Heart left ventricle (tissue), 16 donors: ENCODE data around the gene ALG10. TPM values are rescaled to one million over a fixed set of nuclear protein-coding genes. Genes with fewer than 3 reads are reported as not detected.
A peak's percentile ranks its signal among the peaks of the same experiment; 100 is the strongest.
"Not testable (repeated sequence)": the region's sequence is repeated elsewhere in the genome, so short reads cannot be mapped to it uniquely, and the experiment has no call there.

Source experiments
- ATAC-seq, 4 donors: fragments of 200-7000 bp; cut with Tn5 transposase; one replicate each; pipeline ENCODE4 v1.9.1; 2020 to 2022; ENCODE audit warnings: moderate library complexity in 4 of 4, mild to moderate bottlenecking in 3 of 4, moderate number of reproducible peaks in 1 of 4
- DNase-seq, 5 donors: peaks; one replicate each; pipeline ENCODE4 v3.0.0-alpha.2; 2020
- H3K27ac ChIP-seq, 12 donors: fragments of 200-600 bp; sonication (generic) in 4 of 12; one replicate each; pipeline versions ENCODE4 v1.5.0 to v1.8.0; 2016 to 2022; ENCODE audit warnings: mild to moderate bottlenecking in 2 of 12
- H3K27me3 ChIP-seq, 9 donors: fragments of 200-600 bp; sonication (generic) in 2 of 9; one replicate each; pipeline versions ENCODE4 v1.5.1 to v1.8.0; 2016 to 2022; ENCODE audit warnings: mild to moderate bottlenecking in 3 of 9
- H3K36me3 ChIP-seq, 9 donors: fragments of 200-600 bp; sonication (generic) in 2 of 9; one replicate each; pipeline versions ENCODE4 v1.5.0 to v1.8.0; 2018 to 2022; ENCODE audit warnings: mild to moderate bottlenecking in 2 of 9
- H3K4me1 ChIP-seq, 12 donors: fragments of 200-600 bp; sonication (generic) in 4 of 12; one replicate each; pipeline versions ENCODE4 v1.5.0 to v1.8.0; 2016 to 2022; ENCODE audit warnings: mild to moderate bottlenecking in 3 of 12
- H3K4me3 ChIP-seq, 12 donors: fragments of 200-600 bp; sonication (generic) in 4 of 12; one replicate each; pipeline versions ENCODE4 v1.5.0 to v1.8.0; 2017 to 2022; ENCODE audit warnings: mild to moderate bottlenecking in 9 of 12, moderate library complexity in 4 of 12
- H3K9me3 ChIP-seq, 12 donors: fragments of 200-600 bp; sonication (generic) in 4 of 12; one replicate each; pipeline versions ENCODE4 v1.5.0 to v1.8.0; 2016 to 2022; ENCODE audit warnings: mild to moderate bottlenecking in 1 of 12
- POLR2A ChIP-seq, 2 donors: fragments of 450-650 bp; IDR thresholded peaks; one replicate each; pipeline ENCODE4 v1.6.1; 2017; ENCODE audit warnings: antibody characterized with exemption in 2 of 2, mild to moderate bottlenecking in 2 of 2, moderate library complexity in 2 of 2
- WGBS, 4 donors: extraction: QIAGEN DNeasy Blood & Tissue Kit in 2 of 4; methylation state at CpG; one replicate each; pipeline versions ENCODE4 v1.1.5 to v1.1.7; 2013 to 2018; 5-methylcytosine and 5-hydroxymethylcytosine counted together
- intact Hi-C, 10 donors: fragments of 100-400 bp; cut with DNase I; formaldehyde crosslinking; loops; one replicate each; pipeline versions ENCODE4 v1.11.1 to v1.14.2; 2022
- long read RNA-seq, 3 donors: library from polyadenylated mRNA; unstranded; transcript quantifications; one replicate each; pipeline ENCODE4 v2.0.0, GENCODE V29; 2020 to 2021
- polyA plus RNA-seq, 2 donors: library from polyadenylated mRNA; stranded (reverse); fragments of 200-250 nt; gene quantifications; one replicate each; pipeline ENCODE4 v1.2.3, GENCODE V29; 2013
- total RNA-seq, 9 donors: library from RNA; depleted of rRNA in 2 of 9; stranded (reverse); fragments of >200 nt in 2 of 9; fragmentation: NEBNext Ultra II Directional in 3 of 9; extraction: Animal tissue kit (Norgen Biotek cat#: 25700) in 3 of 9; gene quantifications; one replicate each; pipeline versions ENCODE4 v1.1.0 to v1.2.4, GENCODE V29; 2016 to 2023
- TF ChIP-seq, protein P1 (sequence below), 12 donors: fragments of 200-600 bp; sonication (generic) in 4 of 12; IDR thresholded peaks; one replicate each; pipeline versions ENCODE4 v1.5.0 to v1.8.0; 2018 to 2022; ENCODE audit warnings: antibody characterized with exemption in 12 of 12, mild to moderate bottlenecking in 5 of 12
- donor health status: ischemic (EF 13 %, LVEDD 7.1; RV severe dilation, severe dysfunction).
- donor health status: healthy with polysubstance abuse.
- donor health status: DM: no; HTN: yes; CAD: no.
- donor health status: DM: no; HTN: no; CAD: no.
- donor health status: ischemic (EF 25% LVEDD 6.9; RV normal size, moderate dysfunction).
- donor health status: ischemic (EF 25% LVEDD 5.7; RV mildly dilated, moderate dysfunction).
- donor health status: healthy.
- donor health status: DM: yes; HTN: yes; CAD: no.
- donor health status: ischemic (EF 35%, LVEDD 5.7; RV mildly dilated, moderate dysfunction).
- donor health status: nonischemic (EF 11% LVEDD 7.7; RV severe dilation, severe dysfunction).
- donor health status: DM: yes; HTN: yes; CAD: no.
- donor health status: PGD.
- donor health status: ischemic (EF 29% LVEDD 5.4; RV normal size, mild dysfunction).
- donor health status: nonischemic (EF 23%, LVEDD 6.1; RV moderate dilation, normal function).

ALG10 gene
- total RNA-seq: 1 to 10 TPM; 2.1 to 5.5 (median 3.6) TPM
- 1 to 10 TPM in 1 of 2 donors, under 1 TPM in 1; 0.72 to 3.8 TPM for polyA plus RNA-seq
- long read RNA-seq, donor 1: 0 reads
- long read RNA-seq, donor 2, partial matches to known transcripts: 0 of 2 reads
- long read RNA-seq, donor 2, other reads (novel, unspliced or antisense): 0 of 2 reads
- long read RNA-seq, donor 3, partial matches to known transcripts: 0 of 2 reads
- long read RNA-seq, donor 3, other reads (novel, unspliced or antisense): 0 of 2 reads

GRCh38 chr12:34022079-34022830 is at the start of gene ALG10:
Gene ALG10, plus strand, starts transcription at chr12:34022496. Its CDS starts 104 bp downstream, at chr12:34022600.
- Histone ChIP-seq H3K36me3 (peaks cover 0 to 26% (median 10%) of the 10 kb centered on the region in 9 donors), H3K27ac (peak within 1 kb of the TSS in 11 of 12 donors; percentile 66 to 89 (median 84)), H3K9me3 (no peaks in the 10 kb centered on the region), H3K4me3 (peak within 1 kb of the TSS; percentile 30 to 85 (median 70)), H3K4me1 (peaks cover 0 to 18% (median 10%) of the 10 kb centered on the region in 12 donors), H3K27me3 (no peaks in the 10 kb centered on the region)
- peak; percentile 99 to 100 (median 100) for ATAC-seq
- WGBS, 4 donors: 0 to 1% (median 0%) methylated on average over 32 to 44 of the region's 44 CpGs
- peak; percentile 97 to 98 (median 97) for DNase-seq
- TF ChIP-seq POLR2A (IDR thresholded peaks at IDR 0.05): peak in 1 of 2 donors; percentile 24
- TF ChIP-seq, protein P1, sequence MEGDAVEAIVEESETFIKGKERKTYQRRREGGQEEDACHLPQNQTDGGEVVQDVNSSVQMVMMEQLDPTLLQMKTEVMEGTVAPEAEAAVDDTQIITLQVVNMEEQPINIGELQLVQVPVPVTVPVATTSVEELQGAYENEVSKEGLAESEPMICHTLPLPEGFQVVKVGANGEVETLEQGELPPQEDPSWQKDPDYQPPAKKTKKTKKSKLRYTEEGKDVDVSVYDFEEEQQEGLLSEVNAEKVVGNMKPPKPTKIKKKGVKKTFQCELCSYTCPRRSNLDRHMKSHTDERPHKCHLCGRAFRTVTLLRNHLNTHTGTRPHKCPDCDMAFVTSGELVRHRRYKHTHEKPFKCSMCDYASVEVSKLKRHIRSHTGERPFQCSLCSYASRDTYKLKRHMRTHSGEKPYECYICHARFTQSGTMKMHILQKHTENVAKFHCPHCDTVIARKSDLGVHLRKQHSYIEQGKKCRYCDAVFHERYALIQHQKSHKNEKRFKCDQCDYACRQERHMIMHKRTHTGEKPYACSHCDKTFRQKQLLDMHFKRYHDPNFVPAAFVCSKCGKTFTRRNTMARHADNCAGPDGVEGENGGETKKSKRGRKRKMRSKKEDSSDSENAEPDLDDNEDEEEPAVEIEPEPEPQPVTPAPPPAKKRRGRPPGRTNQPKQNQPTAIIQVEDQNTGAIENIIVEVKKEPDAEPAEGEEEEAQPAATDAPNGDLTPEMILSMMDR (IDR thresholded peaks at IDR 0.05): peak; percentile 68 to 81 (median 75)
- intact Hi-C loops: loop anchor here in 8 of 10 donors (1.0 to 5.0 kb wide), 3 partner anchors 1265 to 1267 kb away; partner anchors contain the start of gene YARS2 (in 7 of the 8)

GRCh38 chr12:33972884-33973283 is 49.4 kb upstream of the ALG10 start:
- H3K4me3 ChIP-seq, H3K27ac ChIP-seq, intact Hi-C loops, H3K27me3 ChIP-seq, H3K9me3 ChIP-seq, H3K36me3 ChIP-seq, H3K4me1 ChIP-seq, DNase-seq, ATAC-seq: not testable (repeated sequence)
- WGBS, 4 donors: 78 to 82% (median 79%) methylated on average over 5 of the region's 5 CpGs

GRCh38 chr12:33977887-33978286 is 44.4 kb upstream of the ALG10 start:
- no peak overlapping the region for H3K4me3 ChIP-seq
- H3K9me3 ChIP-seq: peaks cover 0 to 5% (median 0%) of the 10 kb centered on the region in 12 donors
- no peak overlapping the region for H3K27ac ChIP-seq
- H3K27me3 ChIP-seq: no peaks in the 10 kb centered on the region
- no peak for TF ChIP-seq POLR2A (IDR thresholded peaks at IDR 0.05)
- TF ChIP-seq, protein P1 (IDR thresholded peaks at IDR 0.05): no peak
- 89 to 95% (median 90%) methylated on average over 1 of the region's 1 CpG for WGBS, 4 donors
- no peaks in the 10 kb centered on the region for H3K4me1 ChIP-seq
- H3K36me3 ChIP-seq: no peaks in the 10 kb centered on the region
- intact Hi-C loops: no loop called here
- ATAC-seq: no peak
- no peak for DNase-seq

DNA sequence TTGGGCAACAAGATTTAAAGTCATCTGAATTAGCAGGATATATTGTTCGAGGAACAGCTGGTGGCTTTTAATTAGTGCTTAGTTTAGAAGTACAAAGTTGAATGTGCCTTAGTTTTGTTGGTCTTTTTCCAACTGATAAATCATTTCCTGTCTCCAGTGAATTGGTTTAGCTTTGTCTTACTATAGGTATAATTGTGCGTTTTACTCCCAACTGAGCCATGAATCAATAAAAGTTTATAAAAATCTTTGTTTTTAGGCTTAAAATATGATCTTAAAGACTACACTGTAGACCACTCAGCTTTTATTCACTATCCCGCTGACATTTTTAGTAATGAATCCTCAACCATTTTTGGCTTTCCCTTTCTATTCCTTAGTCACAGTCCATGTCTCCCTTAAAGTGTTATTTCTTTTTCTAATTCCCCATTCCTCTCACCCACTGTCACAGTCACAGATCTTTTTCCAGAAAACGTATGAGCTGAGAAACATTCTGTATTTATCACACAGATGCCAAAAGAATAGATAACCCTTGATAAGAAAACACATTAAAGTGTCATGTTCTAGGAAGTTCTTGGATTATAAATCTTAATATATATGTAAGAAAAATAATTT is 34.0 kb upstream of the ALG10 start:
- TF ChIP-seq, protein P1 (IDR thresholded peaks at IDR 0.05): no peak
- TF ChIP-seq POLR2A (IDR thresholded peaks at IDR 0.05): no peak
- Histone ChIP-seq H3K4me3 (no peak overlapping the region), H3K27me3 (no peaks in the 10 kb centered on the region), H3K4me1 (peaks cover 0 to 6% (median 0%) of the 10 kb centered on the region in 12 donors), H3K27ac (peak overlapping the region in 3 of 12 donors; percentile 11 to 31 (median 12)), H3K9me3 (no peaks in the 10 kb centered on the region), H3K36me3 (no peaks in the 10 kb centered on the region)
- ATAC-seq (no peak), DNase-seq (no peak)
- intact Hi-C loops: no loop called here
- WGBS, 4 donors: 38 to 50% (median 41%) methylated on average over 4 of the region's 4 CpGs
